ENCODE measurements around the gene ELMO1.

Gene ELMO1

GRCh38 chr7:36949711-36950600 is 498.7 kb downstream of the ELMO1 start:
- DNase-seq (ENCODE audit: extremely low spot score): no peak
- TF ChIP-seq CTCF (IDR thresholded peaks at IDR 0.05; ENCODE audit: control extremely low read depth, extremely low read depth, low read depth, missing control alignments): no peak
- ChIA-PET CTCF (interaction anchor here (1.0 to 3.5 kb wide), 3 partner anchors 10 to 33 kb away, joined by 3 to 13 read pairs (median 8); no protein-coding TSS in a partner anchor), POLR2A (no interaction called here)

DNA sequence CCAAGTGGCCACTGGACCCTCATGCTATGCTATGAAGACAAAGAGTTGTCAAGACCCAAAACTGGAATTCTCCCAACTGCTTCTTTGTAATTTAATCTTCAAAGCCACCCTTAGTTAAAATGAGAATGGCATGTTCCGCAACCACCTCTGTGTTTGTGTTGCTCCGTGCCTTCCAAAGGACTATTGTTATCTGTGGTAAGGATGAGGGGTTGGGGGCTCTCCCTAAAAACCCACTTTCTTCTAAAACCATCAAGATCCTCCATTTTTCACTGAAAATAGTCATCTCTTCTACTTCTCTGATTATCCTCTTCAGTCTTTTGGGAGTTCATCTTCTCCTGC is 502.3 kb downstream of the ELMO1 start:
- CTCF ChIA-PET: no interaction called here
- DNase-seq (ENCODE audit: extremely low spot score): no peak
- TF ChIP-seq CTCF (IDR thresholded peaks at IDR 0.05; ENCODE audit: control extremely low read depth, extremely low read depth, low read depth, missing control alignments): no peak
- POLR2A ChIA-PET: no interaction called here

DNA sequence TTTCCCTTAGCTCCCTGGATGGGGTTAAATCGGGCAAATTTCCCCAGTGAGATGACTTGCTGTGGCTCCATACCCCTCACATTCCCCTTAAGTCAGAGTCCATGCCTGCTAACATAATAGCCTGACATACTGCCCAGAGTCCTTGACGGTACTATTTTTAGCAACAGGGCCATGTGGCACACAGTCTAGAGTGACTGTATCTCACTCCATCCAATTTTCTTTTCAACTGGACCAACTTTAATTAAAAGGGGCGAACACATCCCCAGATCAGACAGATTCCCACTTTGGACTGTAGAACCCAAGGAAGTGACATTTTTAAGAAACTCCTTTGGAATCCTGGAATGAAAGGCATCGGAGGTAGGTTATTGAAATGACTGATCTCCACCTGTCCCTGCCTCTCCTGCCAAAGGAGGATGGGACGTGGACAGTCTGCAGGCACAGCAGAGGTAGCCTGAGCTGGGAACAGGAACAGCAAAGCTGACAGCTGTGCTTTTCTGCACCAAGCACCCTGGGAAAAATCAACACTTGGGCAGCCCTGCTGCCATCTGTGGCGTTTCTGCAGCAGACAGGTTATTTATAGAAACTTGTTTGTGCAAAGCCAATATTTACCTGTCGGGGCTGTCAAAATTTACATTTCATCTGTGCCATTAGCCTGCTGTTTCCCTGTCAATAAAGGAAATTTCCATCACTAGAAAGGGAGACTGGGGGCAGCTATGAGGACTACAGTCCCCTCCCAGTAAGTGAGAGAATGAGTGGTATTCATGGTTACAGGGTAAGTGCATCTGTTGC is 502.9 kb downstream of the ELMO1 start:
- POLR2A ChIA-PET: no interaction called here
- CTCF ChIA-PET: interaction anchor here (1.0 to 1.8 kb wide), 3 partner anchors 15 to 253 kb away, joined by 3 to 5 read pairs (median 4); no protein-coding TSS in a partner anchor
- no peak for TF ChIP-seq CTCF (IDR thresholded peaks at IDR 0.05; ENCODE audit: control extremely low read depth, extremely low read depth, low read depth, missing control alignments)
- no peak for DNase-seq (ENCODE audit: extremely low spot score)

DNA sequence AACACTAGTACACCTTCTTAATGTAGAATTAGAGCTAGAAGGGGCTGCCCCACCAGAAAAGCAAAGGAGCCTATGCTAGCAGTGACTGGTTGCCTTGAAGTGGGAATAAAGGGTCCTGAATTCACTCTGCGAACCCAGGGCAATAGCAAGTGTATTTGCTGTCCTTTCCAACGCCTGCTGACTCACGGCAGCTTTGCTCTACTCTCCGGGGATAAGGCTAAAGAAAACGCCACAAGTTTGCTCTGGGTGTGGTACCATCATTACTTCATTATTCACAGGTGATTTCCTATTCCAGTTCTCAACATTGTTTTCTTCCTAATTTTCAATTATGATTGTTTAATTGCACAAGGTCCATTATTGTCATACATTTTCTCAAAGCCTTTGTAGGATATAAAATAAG is 503.8 kb downstream of the ELMO1 start:
- POLR2A ChIA-PET: interaction anchor here (0.5 kb wide), 1 partner anchor 9 kb away, joined by 3 read pairs; no protein-coding TSS in a partner anchor
- no peak for TF ChIP-seq CTCF (IDR thresholded peaks at IDR 0.05; ENCODE audit: control extremely low read depth, extremely low read depth, low read depth, missing control alignments)
- DNase-seq (ENCODE audit: extremely low spot score): no peak
- CTCF ChIA-PET: interaction anchor here (1.0 to 1.8 kb wide), 6 partner anchors 10 to 340 kb away, joined by 3 to 5 read pairs (median 4); no protein-coding TSS in a partner anchor

DNA sequence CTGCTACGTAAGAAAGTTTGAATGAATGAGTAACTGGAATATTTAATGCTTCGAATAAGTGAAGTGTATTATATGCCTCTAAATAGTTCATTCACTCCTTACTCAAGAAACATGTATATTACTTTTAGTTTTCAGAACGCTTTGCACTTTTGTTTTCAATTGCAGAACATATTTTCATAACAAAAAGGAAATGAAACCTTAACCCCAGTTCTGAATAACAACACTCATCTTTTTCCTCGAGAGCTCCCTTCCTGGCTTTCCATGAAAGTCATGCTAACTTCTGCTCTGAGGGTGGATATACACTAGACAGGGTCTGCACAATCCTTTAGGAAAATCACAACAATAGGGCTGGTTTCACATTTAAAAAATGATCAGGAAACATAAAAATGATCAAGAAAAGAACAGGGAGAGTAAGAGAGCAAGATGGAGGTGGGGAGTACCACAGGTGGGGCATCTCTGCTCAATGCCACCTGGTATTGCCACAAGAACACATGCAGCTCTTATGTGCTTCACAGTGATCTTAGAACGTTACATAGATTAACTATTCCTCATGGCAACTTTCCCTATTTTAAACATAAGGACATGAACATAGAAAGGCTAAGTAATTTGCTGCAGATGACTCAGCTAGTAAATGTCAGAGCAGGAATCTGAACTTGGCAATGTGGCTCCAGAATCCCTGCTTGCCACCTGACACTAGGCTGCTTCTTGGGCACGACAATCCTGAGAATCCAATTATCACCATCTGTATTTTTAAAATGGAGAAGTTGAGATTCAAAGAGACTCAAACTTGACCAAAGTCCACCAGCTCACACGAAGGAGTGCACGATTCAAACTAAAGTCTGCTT is 504.9 kb downstream of the ELMO1 start:
- TF ChIP-seq CTCF (IDR thresholded peaks at IDR 0.05; ENCODE audit: control extremely low read depth, extremely low read depth, low read depth, missing control alignments): no peak
- DNase-seq (ENCODE audit: extremely low spot score): no peak
- ChIA-PET POLR2A (interaction anchor here (0.5 kb wide), 1 partner anchor 10 kb away, joined by 3 read pairs; no protein-coding TSS in a partner anchor), CTCF (interaction anchor here (1.1 to 1.8 kb wide), 7 partner anchors 9 to 341 kb away, joined by 3 to 5 read pairs (median 3); no protein-coding TSS in a partner anchor)
